ENCODE results near the gene DVL3.

DVL3 gene

DNA sequence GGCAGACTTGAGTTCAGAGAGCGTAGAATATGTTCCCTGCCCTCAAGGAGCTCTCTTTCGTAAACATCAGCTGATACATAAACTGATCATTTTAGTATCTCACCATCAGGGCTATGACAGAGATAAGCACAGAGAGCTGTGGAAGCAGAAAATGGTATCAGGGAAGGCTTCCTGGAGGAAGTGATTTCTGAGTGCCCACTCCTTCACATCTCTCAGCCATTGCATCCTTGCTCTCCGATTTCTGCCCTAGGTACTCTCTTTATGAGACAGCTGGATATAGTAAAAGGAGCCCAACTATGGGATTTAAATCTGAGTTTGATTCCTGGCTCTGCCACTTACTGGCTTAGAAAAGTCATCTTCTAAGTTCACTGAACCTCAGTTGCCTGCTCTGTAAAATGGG is 10.4 kb downstream of the DVL3 start:
- CTCF ChIA-PET, result interaction anchor here (1.0 kb wide), 2 partner anchors 84 to 270 kb away, joined by 3 read pairs; no protein-coding TSS in a partner anchor

DNA sequence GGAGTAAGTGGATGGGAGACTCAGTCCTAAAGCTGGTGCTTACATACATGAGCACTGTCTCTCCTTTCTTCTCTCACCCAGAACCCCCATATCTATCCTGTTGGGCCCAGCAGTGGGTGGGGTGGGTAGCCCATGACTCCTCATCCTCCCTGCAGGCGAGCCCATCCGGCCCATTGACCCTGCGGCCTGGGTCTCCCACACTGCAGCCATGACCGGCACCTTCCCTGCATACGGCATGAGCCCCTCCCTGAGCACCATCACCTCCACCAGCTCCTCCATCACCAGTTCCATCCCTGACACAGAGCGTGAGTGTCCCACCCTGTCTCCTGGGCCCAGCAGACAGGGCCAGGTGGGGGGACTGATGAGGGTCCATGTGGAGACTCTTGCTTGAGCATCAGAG is 11.5 kb downstream of the DVL3 start:
- ChIA-PET POLR2A (no interaction called here), CTCF (no interaction called here)

More for the DNA sequence above, 10.4 kb downstream of the DVL3 start:
- no peak for DNase-seq (ENCODE audit: low read depth, low spot score)
- POLR2A ChIA-PET, result no interaction called here
- H3K4me3 ChIP-seq (ENCODE audit: low read depth, low read length), result no peak overlapping the region
- no peak for TF ChIP-seq CTCF (IDR thresholded peaks at IDR 0.05; ENCODE audit: insufficient read depth, low read length, missing control alignments)

DNA sequence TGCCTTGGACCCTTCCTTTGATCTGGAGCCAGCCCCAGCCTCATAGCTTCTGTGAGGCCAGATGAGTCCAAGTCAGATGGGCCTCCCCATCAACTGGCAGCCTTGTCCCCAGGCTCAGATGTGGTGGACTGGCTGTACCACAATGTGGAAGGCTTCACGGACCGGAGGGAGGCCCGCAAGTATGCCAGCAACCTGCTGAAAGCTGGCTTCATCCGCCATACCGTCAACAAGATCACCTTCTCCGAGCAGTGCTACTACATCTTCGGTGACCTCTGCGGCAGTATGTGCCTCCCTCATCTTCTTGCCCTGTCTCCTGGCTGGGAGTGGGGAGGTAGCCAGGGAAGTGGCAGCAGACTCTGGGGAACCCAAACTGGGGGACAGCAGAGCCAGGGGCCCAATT is 12.6 kb downstream of the DVL3 start:
- no peak for TF ChIP-seq CTCF (IDR thresholded peaks at IDR 0.05; ENCODE audit: insufficient read depth, low read length, missing control alignments)
- H3K4me3 ChIP-seq (ENCODE audit: low read depth, low read length), result no peak overlapping the region
- ChIA-PET POLR2A (interaction anchor here (1.6 to 2.2 kb wide), 2 partner anchors 9 to 12 kb away, joined by 5 to 11 read pairs; partner anchors contain the start of gene DVL3), CTCF (no interaction called here)
- DNase-seq (ENCODE audit: low read depth, low spot score), result no peak

More for the DNA sequence above, 11.5 kb downstream of the DVL3 start:
- no peak for TF ChIP-seq CTCF (IDR thresholded peaks at IDR 0.05; ENCODE audit: insufficient read depth, low read length, missing control alignments)
- DNase-seq (ENCODE audit: low read depth, low spot score), result no peak
- H3K4me3 ChIP-seq (ENCODE audit: low read depth, low read length), result no peak overlapping the region

DNA sequence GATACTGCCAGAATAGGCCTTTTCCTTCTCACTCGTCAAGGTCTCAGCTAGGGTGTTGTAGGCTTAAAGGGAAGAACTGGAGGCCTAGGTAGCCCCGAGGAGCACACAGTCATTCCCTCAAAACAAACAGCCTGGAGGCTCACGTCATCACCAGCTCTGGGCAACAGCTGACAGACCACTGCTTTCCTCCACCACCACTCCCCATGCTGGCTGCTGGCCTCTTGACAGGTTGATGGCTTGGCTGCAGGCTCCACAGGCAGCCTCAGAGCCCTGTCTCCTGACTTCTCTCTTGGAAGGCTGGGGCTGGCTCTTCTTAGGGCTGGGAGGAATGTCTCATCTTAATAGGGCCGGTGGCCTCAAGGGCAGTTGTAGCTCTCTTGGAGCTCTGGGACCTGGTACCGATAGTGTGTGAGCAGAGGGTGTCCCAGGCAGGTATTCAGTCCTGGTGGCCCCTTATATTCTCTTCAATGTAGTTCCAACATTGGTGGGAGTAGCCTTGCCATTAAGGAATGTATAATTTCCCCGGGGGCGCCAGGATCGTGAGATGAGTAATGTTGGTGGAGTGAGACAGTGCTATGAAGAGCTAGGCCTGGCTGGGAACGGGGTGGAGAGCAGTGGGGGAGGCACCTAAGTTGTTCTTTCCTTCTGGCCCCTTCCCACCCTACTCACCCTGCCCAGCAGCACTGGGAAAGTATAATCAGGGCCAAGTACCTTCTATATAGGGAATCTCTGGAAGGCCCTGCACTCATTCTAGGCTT is 13.4 kb downstream of the DVL3 start:
- POLR2A ChIA-PET, result interaction anchor here (0.8 to 2.2 kb wide), 5 partner anchors 8 to 17 kb away, joined by 4 to 11 read pairs (median 5); partner anchors contain the start of genes ABCF3 and DVL3
- no peak overlapping the region for H3K4me3 ChIP-seq (ENCODE audit: low read depth, low read length)
- TF ChIP-seq CTCF (IDR thresholded peaks at IDR 0.05; ENCODE audit: insufficient read depth, low read length, missing control alignments), result no peak
- CTCF ChIA-PET, result interaction anchor here (0.8 to 1.1 kb wide), 3 partner anchors 8 to 81 kb away, joined by 3 read pairs; partner anchors contain the start of gene EEF1AKMT4
- no peak for DNase-seq (ENCODE audit: low read depth, low spot score)

DNA sequence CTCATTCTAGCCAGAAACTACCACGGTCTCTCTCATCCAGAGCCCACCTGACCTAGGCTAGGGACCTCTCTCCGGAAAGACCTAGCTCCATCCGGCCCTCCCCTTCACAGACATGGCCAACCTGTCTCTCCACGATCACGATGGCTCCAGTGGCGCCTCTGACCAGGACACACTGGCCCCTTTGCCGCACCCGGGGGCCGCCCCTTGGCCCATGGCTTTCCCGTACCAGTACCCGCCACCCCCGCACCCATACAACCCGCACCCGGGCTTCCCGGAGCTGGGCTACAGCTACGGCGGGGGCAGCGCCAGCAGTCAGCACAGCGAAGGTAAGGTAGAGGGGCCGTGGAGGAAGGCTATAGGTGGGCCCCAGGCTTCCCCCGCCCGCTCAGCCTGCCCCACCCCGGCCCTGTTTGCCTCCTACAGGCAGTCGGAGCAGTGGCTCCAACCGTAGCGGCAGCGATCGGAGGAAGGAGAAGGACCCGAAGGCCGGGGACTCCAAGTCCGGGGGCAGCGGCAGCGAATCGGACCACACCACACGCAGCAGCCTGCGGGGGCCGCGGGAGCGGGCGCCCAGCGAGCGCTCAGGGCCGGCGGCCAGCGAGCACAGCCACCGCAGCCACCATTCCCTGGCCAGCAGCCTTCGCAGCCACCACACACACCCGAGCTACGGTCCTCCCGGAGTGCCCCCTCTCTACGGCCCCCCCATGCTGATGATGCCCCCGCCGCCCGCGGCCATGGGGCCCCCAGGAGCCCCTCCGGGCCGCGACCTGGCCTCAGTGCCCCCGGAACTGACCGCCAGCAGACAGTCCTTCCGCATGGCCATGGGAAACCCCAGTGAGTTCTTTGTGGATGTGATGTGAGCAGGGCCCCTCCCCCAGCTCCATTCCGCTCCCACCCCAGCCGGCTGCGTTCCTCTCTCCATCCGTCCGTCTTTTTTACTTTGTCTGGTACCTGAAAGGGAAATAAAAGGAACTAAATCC is 15.0 kb downstream of the DVL3 start:
- CTCF ChIA-PET, result interaction anchor here (0.7 to 1.1 kb wide), 4 partner anchors 10 to 58 kb away, joined by 3 to 4 read pairs (median 3); no protein-coding TSS in a partner anchor
- POLR2A ChIA-PET, result interaction anchor here (0.7 to 2.2 kb wide), 4 partner anchors 10 to 14 kb away, joined by 3 to 11 read pairs (median 6); partner anchors contain the start of gene DVL3
- no peak overlapping the region for H3K4me3 ChIP-seq (ENCODE audit: low read depth, low read length)
- DNase-seq (ENCODE audit: low read depth, low spot score), result no peak
- no peak for TF ChIP-seq CTCF (IDR thresholded peaks at IDR 0.05; ENCODE audit: insufficient read depth, low read length, missing control alignments)
